PC-9 (cell line): ENCODE data around the gene PRF1. TPM values are rescaled to one million over a fixed set of nuclear protein-coding genes. Genes with fewer than 3 reads are reported as not detected.

Experiments used
- BruUV-seq: library from RNA; stranded (reverse); fragments of 400-500 nt; replicated peaks from 2 replicates; lab custom pipeline; 2021; lab: Mats Ljungman, UMichigan
- CTCF ChIA-PET: fragments of 300-600 bp; sonication (Branson Sonifier 250); formaldehyde crosslinking; loops from one replicate; lab custom pipeline; 2022; ENCODE audit warnings: antibody characterized with exemption; lab: Charles Lee
- POLR2A ChIA-PET: fragments of 300-600 bp; sonication (Branson Sonifier 250); formaldehyde crosslinking; loops from one replicate; lab custom pipeline; 2022; ENCODE audit warnings: antibody characterized with exemption; ENCODE audit not compliant: unreplicated experiment; lab: Charles Lee
- DNase-seq, 2 experiments: peaks; one replicate each; pipeline versions ENCODE4 v3.0.0 to v3.0.0-alpha.2; 2015 to 2022; ENCODE audit warnings: mixed read lengths in 1 of 2
- H2AFZ ChIP-seq: fragments of 200-600 bp; sonication (generic); 2 replicates; pipeline ENCODE4 v1.8.1; 2017; ENCODE audit warnings: antibody characterized with exemption
- H3F3A ChIP-seq: fragments of 200-600 bp; sonication (generic); 2 replicates; pipeline ENCODE4 v1.8.1; 2017; ENCODE audit warnings: antibody characterized with exemption, mild to moderate bottlenecking, low read depth; ENCODE audit not compliant: insufficient read depth
- H3K27ac ChIP-seq: fragments of 200-600 bp; sonication (generic); 2 replicates; pipeline ENCODE4 v1.6.1; 2016; ENCODE audit warnings: mixed run types
- H3K27me3 ChIP-seq: fragments of 200-600 bp; sonication (generic); 2 replicates; pipeline ENCODE4 v1.6.1; 2016; ENCODE audit warnings: low read depth, mixed run types; ENCODE audit not compliant: insufficient read depth
- H3K36me3 ChIP-seq: fragments of 200-600 bp; sonication (generic); 2 replicates; pipeline ENCODE4 v1.6.1; 2016; ENCODE audit warnings: low read depth, mixed run types
- H3K4me1 ChIP-seq: fragments of 200-600 bp; sonication (generic); replicated peaks from 2 replicates; pipeline ENCODE4 v1.6.1; 2016; ENCODE audit warnings: mixed run types; ENCODE audit not compliant: insufficient read depth
- H3K4me2 ChIP-seq: fragments of 200-600 bp; sonication (generic); 2 replicates; pipeline ENCODE4 v1.6.1; 2017; ENCODE audit warnings: mixed run types
- H3K4me3 ChIP-seq: fragments of 200-600 bp; sonication (generic); 2 replicates; pipeline ENCODE4 v1.6.1; 2016; ENCODE audit warnings: mixed run types
- H3K79me2 ChIP-seq: fragments of 200-600 bp; sonication (generic); 2 replicates; pipeline ENCODE4 v1.6.1; 2017; ENCODE audit warnings: low read depth, mixed run types
- H3K9me2 ChIP-seq: fragments of 200-600 bp; sonication (generic); 2 replicates; pipeline ENCODE4 v1.8.1; 2017; ENCODE audit warnings: mild to moderate bottlenecking; ENCODE audit not compliant: insufficient read depth
- H3K9me3 ChIP-seq: fragments of 200-600 bp; sonication (generic); 2 replicates; pipeline ENCODE4 v1.8.1; 2016; ENCODE audit warnings: low read depth; ENCODE audit not compliant: insufficient read depth
- H4K20me1 ChIP-seq: fragments of 200-600 bp; sonication (generic); 2 replicates; pipeline ENCODE4 v1.8.1; 2017; ENCODE audit not compliant: insufficient read depth
- CTCF ChIP-seq: fragments of 200-600 bp; sonication (generic); conservative IDR thresholded peaks from 2 replicates; pipeline ENCODE4 v1.6.1; 2017; ENCODE audit warnings: mixed run types, antibody characterized with exemption, mild to moderate bottlenecking, moderate library complexity
- EZH2 ChIP-seq: fragments of 200-600 bp; sonication (generic); IDR thresholded peaks from 2 replicates; pipeline ENCODE4 v1.8.0; 2017; ENCODE audit warnings: antibody characterized with exemption, low read depth
- intact Hi-C: fragments of 100-400 bp; cut with micrococcal nuclease; formaldehyde crosslinking; loops from one replicate; pipeline ENCODE4 v1.10.0; 2022; ENCODE audit not compliant: unreplicated experiment
- total RNA-seq: library from RNA; stranded (reverse); gene quantifications from 2 replicates; pipeline ENCODE4 v1.2.3, GENCODE V29; 2021

PRF1 gene
- total RNA-seq, 1 experiment from 2014 or later: not detected

DNA sequence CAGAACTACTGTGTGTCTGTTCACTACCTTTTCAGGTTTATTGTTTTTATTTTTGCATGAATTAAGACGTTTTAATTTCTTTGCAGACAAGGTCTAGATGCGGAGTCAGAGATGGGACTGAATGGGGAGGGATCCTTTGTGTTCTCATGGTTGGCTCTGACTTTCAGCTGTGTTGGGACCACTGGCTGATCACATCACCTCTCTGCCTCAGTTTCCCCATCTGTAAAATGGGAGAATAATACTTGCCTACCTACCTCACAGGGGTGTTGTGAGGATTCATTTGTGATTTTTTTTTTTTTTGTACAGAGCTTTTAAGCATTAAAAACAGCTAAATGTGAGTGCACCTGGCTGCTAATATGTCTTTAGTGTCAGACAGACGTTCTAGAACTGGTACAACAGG, 34.4 kb downstream of the PRF1 start:
- CTCF ChIA-PET: interaction anchor here (0.7 kb wide), 1 partner anchor 37 kb away, joined by 4 read pairs; no protein-coding TSS in a partner anchor
- H3K79me2 ChIP-seq: no peaks in the 10 kb centered on the region

DNA sequence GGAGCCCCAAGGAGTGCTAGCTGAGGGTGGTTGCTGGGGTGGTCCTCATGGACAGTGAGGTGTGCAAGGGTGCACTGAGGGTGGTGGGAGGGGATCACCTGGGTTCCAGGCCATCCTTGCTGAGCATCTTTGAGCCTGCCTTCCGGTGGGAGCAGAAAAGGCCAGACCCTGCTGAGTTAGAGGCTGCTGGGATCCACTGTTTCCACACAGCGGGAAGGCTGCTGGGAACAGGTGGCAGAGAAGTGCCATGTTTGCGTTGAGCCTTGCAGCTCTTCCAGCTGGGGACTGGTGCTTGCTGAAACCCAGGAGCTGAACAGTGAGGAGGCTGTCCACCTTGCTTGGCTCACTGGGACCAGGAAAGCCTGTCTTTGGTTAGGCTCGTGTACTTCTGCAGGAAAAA, 34.9 kb downstream of the PRF1 start:
- Histone ChIP-seq H3K9me2 (no peaks in the 10 kb centered on the region), H3K4me3 (no peak overlapping the region), H3K9me3 (no peaks in the 10 kb centered on the region), H4K20me1 (0 out of 2 replicates have a peak, but pooled peaks cover 4% of the 10 kb centered on the region), H3K27me3 (no peaks in the 10 kb centered on the region), H3F3A (peaks cover 7% of the 10 kb centered on the region; the same call in 1 of the 2 replicates), H3K4me1 (no peaks in the 10 kb centered on the region), H3K4me2 (no peak overlapping the region), H2AFZ (no peak overlapping the region), H3K36me3 (no peaks in the 10 kb centered on the region), H3K27ac (no peak overlapping the region), H3K79me2 (no peaks in the 10 kb centered on the region)
- intact Hi-C loops: no loop called here
- no peak for TF ChIP-seq CTCF
- TF ChIP-seq EZH2: no peak
- ChIA-PET POLR2A (no interaction called here), CTCF (no interaction called here)
- DNase-seq: no peak
- BruUV-seq: no TSS peak

More for the DNA sequence above, 34.4 kb downstream of the PRF1 start:
- no peaks in the 10 kb centered on the region for H3K27me3 ChIP-seq
- no peak for TF ChIP-seq CTCF
- no peak for TF ChIP-seq EZH2
- H3K36me3 ChIP-seq: no peaks in the 10 kb centered on the region
- POLR2A ChIA-PET: no interaction called here
- no peak for DNase-seq
- H3F3A ChIP-seq: peaks cover 7% of the 10 kb centered on the region; the same call in 1 of the 2 replicates
- H3K4me1 ChIP-seq: no peaks in the 10 kb centered on the region
- no peaks in the 10 kb centered on the region for H3K9me3 ChIP-seq
- no peaks in the 10 kb centered on the region for H3K9me2 ChIP-seq
- BruUV-seq: no TSS peak
- H3K27ac ChIP-seq: no peak overlapping the region
- no peak overlapping the region for H3K4me3 ChIP-seq
- intact Hi-C loops: no loop called here
- H3K4me2 ChIP-seq: no peak overlapping the region
- no peak overlapping the region for H2AFZ ChIP-seq
- H4K20me1 ChIP-seq: 0 out of 2 replicates have a peak, but pooled peaks cover 4% of the 10 kb centered on the region

DNA sequence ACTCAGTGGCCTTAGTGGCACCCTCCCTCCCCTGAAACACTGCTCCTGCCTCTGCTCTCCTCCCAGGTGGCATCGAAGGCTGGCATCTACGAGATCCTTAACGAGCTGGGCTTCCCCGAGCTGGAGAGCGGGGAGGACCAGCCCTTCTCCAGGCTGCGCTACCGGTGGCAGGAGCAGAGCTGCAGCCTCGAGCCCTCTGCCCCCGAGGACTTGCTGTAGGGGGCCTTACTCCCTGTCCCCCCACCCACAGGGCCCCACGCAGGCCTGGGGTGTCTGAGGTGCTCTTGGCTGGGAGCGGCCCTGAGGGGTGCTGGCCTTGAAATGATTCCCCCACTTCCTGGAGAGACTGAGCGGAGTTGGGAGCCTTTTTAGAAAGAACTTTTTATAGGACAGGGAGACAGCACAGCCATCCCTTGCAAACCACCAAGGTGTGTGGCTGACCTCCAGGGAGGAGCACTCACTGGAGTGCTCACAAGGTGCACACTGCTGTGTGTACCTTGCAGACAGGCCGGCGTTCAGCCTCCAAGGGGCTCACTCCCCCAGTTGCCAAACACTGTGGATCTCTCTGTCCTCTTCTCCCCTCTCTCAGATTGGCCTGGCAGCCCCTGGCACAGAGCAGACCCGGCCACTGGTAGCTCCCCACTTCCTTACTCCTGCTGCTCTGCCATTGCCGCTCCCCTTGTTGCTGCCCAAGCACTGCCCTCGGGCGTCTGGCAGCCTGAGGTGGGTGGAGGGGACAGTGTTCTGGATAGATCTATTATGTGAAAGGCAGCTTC, 35.8 kb downstream of the PRF1 start:
- Histone ChIP-seq H3K4me2 (no peak overlapping the region), H3K27ac (no peak overlapping the region), H3K9me2 (no peaks in the 10 kb centered on the region), H3K36me3 (no peaks in the 10 kb centered on the region), H3K9me3 (no peaks in the 10 kb centered on the region), H3K4me1 (no peaks in the 10 kb centered on the region), H4K20me1 (0 out of 2 replicates have a peak, but pooled peaks cover 4% of the 10 kb centered on the region), H3F3A (no peaks in the 10 kb centered on the region), H3K79me2 (no peaks in the 10 kb centered on the region), H3K27me3 (no peaks in the 10 kb centered on the region), H3K4me3 (no peak overlapping the region), H2AFZ (no peak overlapping the region)
- TF ChIP-seq CTCF (no peak), EZH2 (no peak)
- no peak for DNase-seq
- intact Hi-C loops: no loop called here
- ChIA-PET CTCF (interaction anchor here (0.5 kb wide), 1 partner anchor 72 kb away, joined by 5 read pairs; no protein-coding TSS in a partner anchor), POLR2A (no interaction called here)
- BruUV-seq: no TSS peak
